Adrenal gland (tissue), 12 donors: Measurements from ENCODE around the gene BRSK2. TPM values are rescaled to one million over a fixed set of nuclear protein-coding genes. Genes with fewer than 3 reads are reported as not detected.

Source experiments
- DNase-seq, 7 donors: peaks; one replicate each; pipeline ENCODE4 v3.0.0-alpha.2; 2019 to 2020
- H3K27ac ChIP-seq, 5 donors: fragments of 200-600 bp; sonication (generic) in 4 of 5; 1 replicate in 3 of 5; 2 replicates in 2 of 5; pipeline versions ENCODE4 v1.5.1 to v1.8.0; 2016 to 2020; ENCODE audit warnings: mild to moderate bottlenecking in 1 of 5
- H3K27me3 ChIP-seq: fragments of 200-600 bp; 2 replicates; pipeline ENCODE4 v1.8.0; 2021
- H3K36me3 ChIP-seq, 2 donors: fragments of 200-600 bp; replicated peaks in 1 of 2; 1 replicate in 1 of 2; 2 replicates in 1 of 2; pipeline versions ENCODE4 v1.5.1 to v1.8.0; 2018 to 2022
- H3K4me1 ChIP-seq, 2 donors: fragments of 200-600 bp; replicated peaks in 1 of 2; 1 replicate in 1 of 2; 2 replicates in 1 of 2; pipeline versions ENCODE4 v1.5.1 to v1.8.0; 2018 to 2021
- H3K4me3 ChIP-seq, 4 donors: fragments of 200-600 bp; sonication (generic) in 3 of 4; one replicate each; pipeline ENCODE4 v1.5.1; 2016 to 2018
- H3K9me3 ChIP-seq, 3 donors: fragments of 200-600 bp; sonication (generic) in 1 of 3; replicated peaks in 1 of 3; 1 replicate in 2 of 3; 2 replicates in 1 of 3; pipeline versions ENCODE4 v1.5.1 to v1.8.0; 2016 to 2021
- CTCF ChIP-seq, 6 experiments: fragments of 450-650 bp in 4 of 6; fragments of 200-600 bp in 2 of 6; sonication (generic) in 1 of 6; IDR thresholded peaks; 1 replicate in 5 of 6; 2 replicates in 1 of 6; pipeline versions ENCODE4 v1.5.1 to v1.8.0; 2016 to 2021; ENCODE audit warnings: antibody characterized with exemption in 6 of 6, mild to moderate bottlenecking in 2 of 6, moderate library complexity in 1 of 6
- POLR2A ChIP-seq, 2 donors: fragments of 450-650 bp; IDR thresholded peaks; one replicate each; pipeline ENCODE4 v1.6.1; 2017; ENCODE audit warnings: antibody characterized with exemption in 2 of 2, mild to moderate bottlenecking in 2 of 2, moderate library complexity in 1 of 2
- WGBS, 4 donors: extraction: QIAGEN DNeasy Blood & Tissue Kit in 2 of 4; methylation state at CpG; one replicate each; pipeline versions ENCODE4 v1.1.5 to v1.1.7; 2013 to 2017; 5-methylcytosine and 5-hydroxymethylcytosine counted together
- intact Hi-C, 2 donors: fragments of 100-400 bp; cut with DNase I; formaldehyde crosslinking; loops; one replicate each; pipeline versions ENCODE4 v1.14.1 to v1.15.0; 2022 to 2023
- polyA plus RNA-seq, 3 donors: library from polyadenylated mRNA; stranded (reverse); fragments of 200-250 nt in 2 of 3; fragments of 350-450 nt in 1 of 3; fragmentation: Illumina TruSeq in 1 of 3; extraction: RNeasy Lipid Tissue Mini Kit (QIAGEN cat#74804) in 1 of 3; gene quantifications; one replicate each; pipeline ENCODE4 v1.2.3, GENCODE V29; 2013 to 2014
- total RNA-seq, 9 donors: library from RNA; depleted of rRNA in 4 of 9; stranded (reverse); fragments of >200 nt in 4 of 9; fragments of 120-200 nt in 1 of 9; fragmentation: NEBNext Ultra II Directional in 1 of 9; extraction: Animal tissue kit (Norgen Biotek cat#: 25700) in 1 of 9; gene quantifications; one replicate each; pipeline versions ENCODE4 v1.1.0 to v1.2.4, GENCODE V29; 2013 to 2023
- donor health status: healthy with polysubstance abuse.
- donor health status: Bipolar disorder and iron deficiency.
- donor health status: DM: yes; HTN: yes; CAD: no.
- donor health status: DM: no; HTN: no; CAD: no.
- donor health status: DM: no; HTN: no; CAD: no.
- donor health status: DM: yes; HTN: yes; CAD: no.

Gene BRSK2
- total and polyA plus RNA-seq, 12 donors = 0.18 to 24.5 (median 1.4) TPM; not detected in 1

GRCh38 chr11:1437500-1437899 is 47.8 kb downstream of the BRSK2 start:
- WGBS, 4 donors = 40 to 90% (median 52%) methylated on average over 2 to 6 of the region's 6 CpGs
- Histone ChIP-seq H3K36me3 (no peaks in the 10 kb centered on the region), H3K27ac (no peak overlapping the region), H3K4me3 (no peak overlapping the region), H3K27me3 (peaks cover 8% of the 10 kb centered on the region), H3K4me1 (no peaks in the 10 kb centered on the region), H3K9me3 (no peaks in the 10 kb centered on the region)
- intact Hi-C loops = no loop called here
- peak in 2 of 7 donors; percentile 20 to 78 for DNase-seq
- TF ChIP-seq POLR2A (IDR thresholded peaks at IDR 0.05) (no peak), CTCF (IDR thresholded peaks at IDR 0.05) (no peak)

- no peaks in the 10 kb centered on the region for H3K4me1 ChIP-seq
- intact Hi-C loops = no loop called here
- no peaks in the 10 kb centered on the region for H3K36me3 ChIP-seq
- 61 to 85% (median 70%) methylated on average over 11 to 19 of the region's 19 CpGs for WGBS, 4 donors
- no peaks in the 10 kb centered on the region for H3K9me3 ChIP-seq
- peaks cover 8% of the 10 kb centered on the region for H3K27me3 ChIP-seq
- no peak overlapping the region for H3K27ac ChIP-seq
- no peak overlapping the region for H3K4me3 ChIP-seq
- no peak for TF ChIP-seq POLR2A (IDR thresholded peaks at IDR 0.05)
- no peak for TF ChIP-seq CTCF (IDR thresholded peaks at IDR 0.05)
- DNase-seq = peak in 1 of 7 donors; percentile 65
Observed at GRCh38 chr11:1438261-1438966, 48.7 kb downstream of the BRSK2 start.

GRCh38 chr11:1438967-1439330 is 49.2 kb downstream of the BRSK2 start:
- WGBS, 4 donors = 45 to 100% (median 55%) methylated on average over 1 to 11 of the region's 11 CpGs

GRCh38 chr11:1439341-1439740 is 49.6 kb downstream of the BRSK2 start:
- no peak for DNase-seq
- Histone ChIP-seq H3K36me3 (no peaks in the 10 kb centered on the region), H3K4me3 (no peak overlapping the region), H3K4me1 (no peaks in the 10 kb centered on the region), H3K27ac (no peak overlapping the region), H3K27me3 (peaks cover 8% of the 10 kb centered on the region), H3K9me3 (no peaks in the 10 kb centered on the region)
- intact Hi-C loops = no loop called here
- 77 to 90% (median 79%) methylated on average over 2 to 11 of the region's 11 CpGs for WGBS, 4 donors
- TF ChIP-seq POLR2A (IDR thresholded peaks at IDR 0.05) (no peak), CTCF (IDR thresholded peaks at IDR 0.05) (no peak)

More at GRCh38 chr11:1438967-1439330, 49.2 kb downstream of the BRSK2 start:
- TF ChIP-seq POLR2A (IDR thresholded peaks at IDR 0.05) (no peak), CTCF (IDR thresholded peaks at IDR 0.05) (no peak)
- H3K36me3 ChIP-seq = no peaks in the 10 kb centered on the region
- no peak for DNase-seq
- intact Hi-C loops = no loop called here
- H3K4me1 ChIP-seq = no peaks in the 10 kb centered on the region
- no peaks in the 10 kb centered on the region for H3K9me3 ChIP-seq
- H3K27ac ChIP-seq = no peak overlapping the region
- H3K27me3 ChIP-seq = peaks cover 8% of the 10 kb centered on the region
- H3K4me3 ChIP-seq = no peak overlapping the region
